ENCODE data around the gene CST3.
A peak's percentile ranks its signal among the peaks of the same experiment; 100 is the strongest.

CST3 gene

DNA sequence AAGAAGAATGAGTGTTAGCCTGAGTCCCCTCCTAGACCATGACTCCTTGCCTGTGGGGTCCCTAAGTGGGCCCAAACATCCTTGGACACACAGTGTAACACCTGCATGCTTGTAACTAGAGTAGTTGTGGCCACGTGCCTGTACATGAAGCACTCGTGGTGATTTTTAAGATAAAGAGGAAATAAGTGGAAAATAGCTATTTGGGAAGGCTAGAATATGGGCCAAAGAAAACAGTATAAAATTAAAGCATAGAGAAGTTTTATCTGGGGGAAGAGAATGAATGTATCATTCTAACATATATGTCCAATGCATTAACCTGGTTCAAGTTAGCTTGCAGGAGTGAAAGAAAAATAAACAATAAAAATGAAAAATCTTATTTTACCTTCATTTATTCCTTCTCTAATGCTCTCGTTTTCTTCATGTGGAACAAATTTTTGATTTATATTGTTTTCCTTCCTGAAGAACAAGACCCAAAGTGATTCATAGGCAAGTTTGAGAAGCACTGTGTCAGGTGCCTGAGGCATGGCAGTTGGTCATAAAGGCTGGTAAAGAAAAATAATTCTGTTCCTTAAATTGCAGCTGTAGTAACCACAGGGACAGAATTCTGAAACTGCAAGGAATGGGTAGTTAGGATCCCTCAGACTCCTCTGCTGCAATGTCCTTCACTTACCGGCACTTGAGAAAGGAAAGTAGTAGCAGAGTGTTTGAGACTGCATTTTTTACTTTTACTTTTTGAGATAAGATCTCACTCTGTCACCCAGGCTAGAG is 8.5 kb upstream of the CST3 start:
- TF ChIP-seq CTCF (IDR thresholded peaks at IDR 0.05; ENCODE audit: control insufficient read depth, insufficient read depth, low read depth, low read length, missing control alignments), result no peak
- no peak for DNase-seq (ENCODE audit: low read depth)

GRCh38 chr20:23645575-23645974 is 7.8 kb upstream of the CST3 start:
- no peak for DNase-seq (ENCODE audit: low read depth)
- H3K4me3 ChIP-seq (ENCODE audit: control insufficient read depth, low read depth, low read length), result no peak overlapping the region
- TF ChIP-seq CTCF (IDR thresholded peaks at IDR 0.05; ENCODE audit: control insufficient read depth, insufficient read depth, low read depth, low read length, missing control alignments), result no peak

More for the DNA sequence above, 8.5 kb upstream of the CST3 start:
- no peak overlapping the region for H3K4me3 ChIP-seq (ENCODE audit: control insufficient read depth, low read depth, low read length)

DNA sequence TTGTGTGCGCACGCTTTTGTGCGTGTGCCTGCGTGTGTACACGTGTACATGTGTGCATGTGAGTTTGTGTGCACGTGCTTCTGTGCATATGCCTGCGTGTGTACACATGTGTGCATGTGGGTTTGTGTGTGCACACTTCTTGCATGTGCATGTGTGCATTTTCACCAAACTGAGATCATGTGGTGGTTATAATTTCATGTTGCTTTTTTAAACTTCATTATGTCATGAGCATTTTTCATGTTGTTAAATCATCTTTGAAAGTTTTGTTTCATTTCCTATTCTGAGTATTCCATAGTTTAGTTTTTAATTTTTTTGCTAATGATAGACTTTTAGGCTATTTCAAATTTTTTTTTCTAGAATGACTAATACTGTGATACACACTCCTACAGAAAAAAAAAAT is 6.4 kb upstream of the CST3 start:
- TF ChIP-seq CTCF (IDR thresholded peaks at IDR 0.05; ENCODE audit: control insufficient read depth, insufficient read depth, low read depth, low read length, missing control alignments), result no peak
- H3K4me3 ChIP-seq (ENCODE audit: control insufficient read depth, low read depth, low read length), result no peak overlapping the region
- no peak for DNase-seq (ENCODE audit: low read depth)

GRCh38 chr20:23643659-23644058 is 5.9 kb upstream of the CST3 start:
- DNase-seq (ENCODE audit: low read depth), result no peak
- TF ChIP-seq CTCF (IDR thresholded peaks at IDR 0.05; ENCODE audit: control insufficient read depth, insufficient read depth, low read depth, low read length, missing control alignments), result no peak
- H3K4me3 ChIP-seq (ENCODE audit: control insufficient read depth, low read depth, low read length), result no peak overlapping the region

GRCh38 chr20:23641936-23642751 is 4.4 kb upstream of the CST3 start:
- peak; percentile 55 for DNase-seq (ENCODE audit: low read depth)
- no peak overlapping the region for H3K4me3 ChIP-seq (ENCODE audit: control insufficient read depth, low read depth, low read length)
- TF ChIP-seq CTCF (IDR thresholded peaks at IDR 0.05; ENCODE audit: control insufficient read depth, insufficient read depth, low read depth, low read length, missing control alignments), result no peak

DNA sequence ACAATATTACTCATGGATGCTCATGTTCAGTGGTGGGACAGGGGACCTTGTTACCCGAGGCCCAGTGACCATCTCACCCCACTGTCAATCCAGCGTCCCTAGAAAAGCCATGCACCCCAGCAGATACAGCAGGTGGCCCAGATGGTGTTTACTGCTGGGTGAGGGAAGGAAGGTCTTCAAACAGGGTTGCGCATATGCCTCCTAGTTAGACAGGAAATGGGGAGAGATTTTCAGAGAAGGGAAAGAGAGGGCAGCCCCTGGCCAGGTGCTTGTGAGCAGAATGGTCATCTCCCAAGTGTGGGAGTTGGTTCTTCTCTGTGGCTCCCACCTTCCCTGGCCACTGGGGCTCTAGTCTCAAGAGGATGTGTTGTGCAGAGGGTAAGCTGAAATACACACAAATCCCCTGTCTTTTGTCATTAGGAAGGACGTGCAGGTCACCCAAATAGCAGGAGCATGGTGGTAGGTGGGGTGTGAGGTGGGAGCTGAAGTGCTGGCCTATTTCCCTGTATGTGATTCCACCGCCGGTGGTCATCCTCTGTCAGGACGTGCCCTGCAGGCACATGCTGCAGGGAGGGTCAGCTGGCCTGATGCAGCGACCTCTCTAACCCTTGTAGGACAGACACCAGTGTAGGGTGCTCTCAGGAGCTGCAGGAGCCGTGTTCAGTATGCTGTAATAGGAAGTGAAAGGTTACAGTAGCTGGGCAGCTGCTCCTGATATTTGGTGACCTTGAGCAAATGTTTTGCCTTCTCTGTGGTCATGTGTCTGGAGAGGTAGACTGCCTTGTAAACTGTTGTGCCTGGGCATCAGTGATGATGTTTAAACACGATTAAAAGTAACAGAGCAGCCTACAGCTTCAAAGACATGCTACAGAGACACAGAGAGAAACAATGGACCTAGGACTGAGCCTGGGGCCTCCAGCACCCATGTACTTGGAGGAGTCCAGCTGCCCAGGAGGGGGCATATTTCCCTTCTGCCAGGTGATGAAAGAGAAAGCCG is 3.2 kb upstream of the CST3 start:
- DNase-seq (ENCODE audit: low read depth), result no peak
- no peak overlapping the region for H3K4me3 ChIP-seq (ENCODE audit: control insufficient read depth, low read depth, low read length)
- no peak for TF ChIP-seq CTCF (IDR thresholded peaks at IDR 0.05; ENCODE audit: control insufficient read depth, insufficient read depth, low read depth, low read length, missing control alignments)
